ENCODE data around the gene LRRC3B.

LRRC3B gene

GRCh38 chr3:26634601-26635000 is 12.0 kb downstream of the LRRC3B start (continued):
- TF ChIP-seq PATZ1 (CRISPR knock-in tag; IDR thresholded peaks at IDR 0.05; ENCODE audit: borderline replicate concordance), result no peak

- TF ChIP-seq ZNF70 (CRISPR knock-in tag; IDR thresholded peaks at IDR 0.05) (no peak), ESRRG (CRISPR knock-in tag; IDR thresholded peaks at IDR 0.05) (no peak), PATZ1 (CRISPR knock-in tag; IDR thresholded peaks at IDR 0.05; ENCODE audit: borderline replicate concordance) (no peak), ZFP30 (CRISPR knock-in tag; IDR thresholded peaks at IDR 0.05) (no peak), CSDC2 (CRISPR knock-in tag; IDR thresholded peaks at IDR 0.05) (no peak), GLIS3 (CRISPR knock-in tag; IDR thresholded peaks at IDR 0.05) (no peak), RARB (CRISPR knock-in tag; IDR thresholded peaks at IDR 0.05) (no peak), POU6F1 (CRISPR knock-in tag; IDR thresholded peaks at IDR 0.05; ENCODE audit: borderline replicate concordance, low read depth) (no peak), PPARA (CRISPR knock-in tag; IDR thresholded peaks at IDR 0.05; ENCODE audit: borderline replicate concordance) (no peak), ZC3H10 (CRISPR knock-in tag; IDR thresholded peaks at IDR 0.05) (no peak), BACH2 (CRISPR knock-in tag; IDR thresholded peaks at IDR 0.05; ENCODE audit: borderline replicate concordance) (no peak), ARNTL (CRISPR knock-in tag; IDR thresholded peaks at IDR 0.05; ENCODE audit: borderline replicate concordance, low read depth) (no peak), TCF4 (CRISPR knock-in tag; IDR thresholded peaks at IDR 0.05; ENCODE audit: borderline replicate concordance) (no peak), ZNF8 (CRISPR knock-in tag; IDR thresholded peaks at IDR 0.05) (no peak), SNAI2 (CRISPR knock-in tag; IDR thresholded peaks at IDR 0.05) (no peak), ZNF565 (CRISPR knock-in tag; conservative IDR thresholded peaks at IDR 0.05; ENCODE audit: low read depth) (no peak), TOX (CRISPR knock-in tag; IDR thresholded peaks at IDR 0.05; ENCODE audit: borderline replicate concordance) (no peak), ZFP3 (CRISPR knock-in tag; IDR thresholded peaks at IDR 0.05) (no peak)
- ATAC-seq, result no peak
These were observed 13.6 kb downstream of the LRRC3B start for GRCh38 chr3:26636096-26636727.

GRCh38 chr3:26637698-26638097 is 15.1 kb downstream of the LRRC3B start:
- no peak for ATAC-seq
- TF ChIP-seq POU6F1 (CRISPR knock-in tag; IDR thresholded peaks at IDR 0.05; ENCODE audit: borderline replicate concordance, low read depth) (no peak), ISL1 (CRISPR knock-in tag; IDR thresholded peaks at IDR 0.05) (no peak), PATZ1 (CRISPR knock-in tag; IDR thresholded peaks at IDR 0.05; ENCODE audit: borderline replicate concordance) (no peak), ESRRG (CRISPR knock-in tag; IDR thresholded peaks at IDR 0.05) (no peak), GLIS3 (CRISPR knock-in tag; IDR thresholded peaks at IDR 0.05) (no peak), ZNF8 (CRISPR knock-in tag; IDR thresholded peaks at IDR 0.05) (no peak), ZFP3 (CRISPR knock-in tag; IDR thresholded peaks at IDR 0.05) (no peak)

GRCh38 chr3:26638113-26638512 is 15.5 kb downstream of the LRRC3B start:
- ATAC-seq, result no peak
- TF ChIP-seq POU6F1 (CRISPR knock-in tag; IDR thresholded peaks at IDR 0.05; ENCODE audit: borderline replicate concordance, low read depth), result no peak
- no peak for TF ChIP-seq ZFP3 (CRISPR knock-in tag; IDR thresholded peaks at IDR 0.05)
- TF ChIP-seq GLIS3 (CRISPR knock-in tag; IDR thresholded peaks at IDR 0.05), result no peak
- TF ChIP-seq CREB5 (CRISPR knock-in tag; IDR thresholded peaks at IDR 0.05; ENCODE audit: low read depth), result no peak
- TF ChIP-seq OSR1 (CRISPR knock-in tag; IDR thresholded peaks at IDR 0.05), result no peak
- no peak for TF ChIP-seq ZFP30 (CRISPR knock-in tag; IDR thresholded peaks at IDR 0.05)
- TF ChIP-seq ZNF8 (CRISPR knock-in tag; IDR thresholded peaks at IDR 0.05), result no peak
- no peak for TF ChIP-seq CSDC2 (CRISPR knock-in tag; IDR thresholded peaks at IDR 0.05)
- TF ChIP-seq ARNTL (CRISPR knock-in tag; IDR thresholded peaks at IDR 0.05; ENCODE audit: borderline replicate concordance, low read depth), result no peak
- no peak for TF ChIP-seq BACH2 (CRISPR knock-in tag; IDR thresholded peaks at IDR 0.05; ENCODE audit: borderline replicate concordance)
- no peak for TF ChIP-seq ISL1 (CRISPR knock-in tag; IDR thresholded peaks at IDR 0.05)
- no peak for TF ChIP-seq PPARA (CRISPR knock-in tag; IDR thresholded peaks at IDR 0.05; ENCODE audit: borderline replicate concordance)
- TF ChIP-seq RARB (CRISPR knock-in tag; IDR thresholded peaks at IDR 0.05), result no peak
- no peak for TF ChIP-seq TOX (CRISPR knock-in tag; IDR thresholded peaks at IDR 0.05; ENCODE audit: borderline replicate concordance)

Measured in SK-N-SH treated with all-trans-retinoic acid at 6 μM for 48 hours (cell line).